ENCODE measurements around the gene PALS2. TPM values are rescaled to one million over a fixed set of nuclear protein-coding genes. Genes with fewer than 3 reads are reported as not detected.

PALS2 gene
- total RNA-seq, 2 donors from 2014 or later: 45.0 to 46.1 TPM

DNA sequence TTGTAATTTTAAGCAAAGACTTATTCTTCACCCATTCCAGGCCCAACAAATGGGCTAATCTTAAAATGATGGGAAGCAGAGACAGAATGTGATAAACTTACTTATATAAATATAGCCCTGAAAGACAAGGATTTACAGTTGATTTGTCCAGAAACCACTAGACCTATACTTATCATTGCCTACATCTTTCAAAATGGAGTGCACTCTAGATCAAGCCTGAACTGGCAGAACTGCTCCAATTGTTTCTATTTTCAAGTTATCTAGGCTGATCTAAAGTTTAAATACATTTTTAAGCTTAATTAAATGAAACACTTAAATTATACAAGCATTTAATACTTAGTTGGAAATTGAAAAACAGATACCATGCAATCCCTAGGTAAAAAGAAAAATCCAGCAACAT lies 24.9 kb upstream of the PALS2 start:
- no peak overlapping the region for H3K4me3 Mint-ChIP-seq
- Histone ChIP-seq H3K4me3 (ENCODE audit: low read length) (no peak overlapping the region), H3K36me3 (ENCODE audit: control insufficient read depth, insufficient read depth, low read length) (no peaks in the 10 kb centered on the region), H3K9ac (ENCODE audit: extremely low read depth, low read length, poor library complexity, severe bottlenecking) (no peak overlapping the region), H3K27me3 (ENCODE audit: control insufficient read depth, insufficient read depth, low read length, poor library complexity, severe bottlenecking) (no peaks in the 10 kb centered on the region), H3K9me3 (ENCODE audit: control insufficient read depth, low read length) (no peaks in the 10 kb centered on the region), H3K27ac (ENCODE audit: low read depth, low read length) (no peak overlapping the region), H3K4me1 (ENCODE audit: control insufficient read depth, insufficient read depth, low read length) (no peaks in the 10 kb centered on the region)
- DNase-seq: no peak
- no peak for TF ChIP-seq CTCF (conservative IDR thresholded peaks at IDR 0.05)
- H3K27ac Mint-ChIP-seq: no peak overlapping the region
- H3K9me3 Mint-ChIP-seq: no peaks in the 10 kb centered on the region
- H3K36me3 Mint-ChIP-seq (ENCODE audit: low read depth): no peaks in the 10 kb centered on the region
- no peaks in the 10 kb centered on the region for H3K4me1 Mint-ChIP-seq
- H3K27me3 Mint-ChIP-seq (ENCODE audit: insufficient read depth): peaks cover 5% of the 10 kb centered on the region

- 77 to 88% methylated on average over 3 to 4 of the region's 4 CpGs for WGBS, 2 experiments (ENCODE audit: insufficient coverage in 1 of 2, insufficient read length in 1 of 2)
These were observed 23.3 kb upstream of the PALS2 start for GRCh38 chr7:24549991-24550390.

GRCh38 chr7:24555184-24555583 lies 18.1 kb upstream of the PALS2 start:
- H3K36me3 ChIP-seq (ENCODE audit: control insufficient read depth, insufficient read depth, low read length): no peaks in the 10 kb centered on the region
- Mint-ChIP-seq H3K9me3 (no peaks in the 10 kb centered on the region), H3K27me3 (ENCODE audit: insufficient read depth) (no peaks in the 10 kb centered on the region), H3K36me3 (ENCODE audit: low read depth) (no peaks in the 10 kb centered on the region), H3K4me3 (no peak overlapping the region), H3K27ac (no peak overlapping the region), H3K4me1 (no peaks in the 10 kb centered on the region)
- no peak overlapping the region for H3K27ac ChIP-seq (ENCODE audit: low read depth, low read length)
- H3K27me3 ChIP-seq (ENCODE audit: control insufficient read depth, insufficient read depth, low read length, poor library complexity, severe bottlenecking): no peaks in the 10 kb centered on the region
- no peak overlapping the region for H3K9ac ChIP-seq (ENCODE audit: extremely low read depth, low read length, poor library complexity, severe bottlenecking)
- no peaks in the 10 kb centered on the region for H3K4me1 ChIP-seq (ENCODE audit: control insufficient read depth, insufficient read depth, low read length)
- H3K4me3 ChIP-seq (ENCODE audit: low read length): no peak overlapping the region
- H3K9me3 ChIP-seq (ENCODE audit: control insufficient read depth, low read length): no peaks in the 10 kb centered on the region
- DNase-seq: no peak
- no peak for TF ChIP-seq CTCF (conservative IDR thresholded peaks at IDR 0.05)

More at GRCh38 chr7:24549991-24550390, 23.3 kb upstream of the PALS2 start:
- no peak for DNase-seq
- Histone ChIP-seq H3K27ac (ENCODE audit: low read depth, low read length) (no peak overlapping the region), H3K4me3 (ENCODE audit: low read length) (no peak overlapping the region), H3K4me1 (ENCODE audit: control insufficient read depth, insufficient read depth, low read length) (no peaks in the 10 kb centered on the region), H3K9me3 (ENCODE audit: control insufficient read depth, low read length) (no peaks in the 10 kb centered on the region), H3K36me3 (ENCODE audit: control insufficient read depth, insufficient read depth, low read length) (no peaks in the 10 kb centered on the region), H3K9ac (ENCODE audit: extremely low read depth, low read length, poor library complexity, severe bottlenecking) (no peak overlapping the region), H3K27me3 (ENCODE audit: control insufficient read depth, insufficient read depth, low read length, poor library complexity, severe bottlenecking) (no peaks in the 10 kb centered on the region)
- Mint-ChIP-seq H3K4me1 (no peaks in the 10 kb centered on the region), H3K27me3 (ENCODE audit: insufficient read depth) (no peaks in the 10 kb centered on the region), H3K36me3 (ENCODE audit: low read depth) (no peaks in the 10 kb centered on the region), H3K27ac (no peak overlapping the region), H3K4me3 (no peak overlapping the region), H3K9me3 (no peaks in the 10 kb centered on the region)
- TF ChIP-seq CTCF (conservative IDR thresholded peaks at IDR 0.05): no peak

All from endodermal cell (in vitro differentiated cells).